Endothelial cell of umbilical vein (primary cell): ENCODE results near the gene RPEL1. TPM values are rescaled to one million over a fixed set of nuclear protein-coding genes. Genes with fewer than 3 reads are reported as not detected.

Experiments used
- BruUV-seq: library from RNA; stranded (reverse); fragments of 400-500 nt; replicated peaks from 2 replicates; lab custom pipeline; 2021; lab: Mats Ljungman, UMichigan
- CTCF ChIA-PET: fragments of 300-600, 350-600 bp; sonication (Branson Sonifier 250); formaldehyde crosslinking; loops from one replicate; lab custom pipeline; 2021; ENCODE audit warnings: antibody characterized with exemption, inconsistent platforms; lab: Charles Lee
- POLR2A ChIA-PET: fragments of 300-600, 350-600 bp; sonication (Branson Sonifier 250); formaldehyde crosslinking; loops from one replicate; lab custom pipeline; 2021; ENCODE audit warnings: antibody characterized with exemption, inconsistent platforms; lab: Charles Lee
- DNase-seq: peaks from one replicate; pipeline ENCODE4 v3.0.0-alpha.2; 2011; ENCODE audit warnings: low read depth, low spot score
- FAIRE-seq: peaks from 2 replicates; lab custom pipeline; 2011; peaks lifted over from hg19 to GRCh38; lab: Jason Lieb, UNC
- H2AFZ ChIP-seq: 2 replicates; pipeline ENCODE4 v1.6.0; 2012; ENCODE audit warnings: low read depth, low read length, control low read depth, inconsistent platforms
- H3K27ac ChIP-seq: 2 replicates; pipeline ENCODE4 v1.5.1; 2011; ENCODE audit warnings: low read depth, mild to moderate bottlenecking, control low read depth, low read length, moderate library complexity; ENCODE audit not compliant: insufficient read depth
- H3K27me3 ChIP-seq, 2 experiments: 2 replicates each; pipeline versions ENCODE4 v1.6.0 to v1.6.1; 2011; ENCODE audit warnings: low read length in 2 of 2, mixed read lengths in 1 of 2; ENCODE audit not compliant: control insufficient read depth in 2 of 2, insufficient read depth in 2 of 2
- H3K36me3 ChIP-seq, 2 experiments: 2 replicates in 1 of 2; 3 replicates in 1 of 2; pipeline ENCODE4 v1.5.1; 2011; ENCODE audit warnings: low read length in 2 of 2, mild to moderate bottlenecking in 1 of 2, moderate library complexity in 1 of 2; ENCODE audit not compliant: control insufficient read depth in 2 of 2, insufficient read depth in 2 of 2; ENCODE audit errors: extremely low read depth in 1 of 2
- H3K4me1 ChIP-seq: 3 replicates; pipeline ENCODE4 v1.5.1; 2011; ENCODE audit warnings: mild to moderate bottlenecking, low read length; ENCODE audit not compliant: control insufficient read depth, insufficient read depth; ENCODE audit errors: extremely low read depth
- H3K4me2 ChIP-seq: 2 replicates; pipeline ENCODE4 v1.6.1; 2011; ENCODE audit warnings: low read length, control low read depth, mixed read lengths; ENCODE audit not compliant: insufficient read depth
- H3K4me3 ChIP-seq, 3 experiments: fragments of 200-600 bp in 1 of 3; sonication (generic), shearing (Covaris generic) in 1 of 3; replicated peaks in 1 of 3; 2 replicates each; pipeline ENCODE4 v1.5.1; 2011 to 2016; ENCODE audit warnings: control low read depth in 3 of 3, low read length in 3 of 3, mild to moderate bottlenecking in 2 of 3, inconsistent platforms in 1 of 3, low read depth in 1 of 3, moderate library complexity in 1 of 3; ENCODE audit not compliant: insufficient read depth in 1 of 3
- H3K79me2 ChIP-seq: 2 replicates; pipeline ENCODE4 v1.6.0; 2012; ENCODE audit warnings: low read length, inconsistent platforms; ENCODE audit not compliant: control insufficient read depth, insufficient read depth
- H3K9ac ChIP-seq: replicated peaks from 2 replicates; pipeline ENCODE3; 2011; ENCODE audit warnings: low read length, control low read depth; ENCODE audit not compliant: insufficient read depth; ENCODE audit errors: extremely low read depth
- H3K9me1 ChIP-seq: replicated peaks from 3 replicates; pipeline ENCODE4 v1.6.0; 2011; ENCODE audit warnings: mild to moderate bottlenecking, low read length; ENCODE audit not compliant: control insufficient read depth, insufficient read depth; ENCODE audit errors: extremely low read depth
- H3K9me3 ChIP-seq: replicated peaks from 2 replicates; pipeline ENCODE4 v1.5.1; 2012; ENCODE audit warnings: low read length, inconsistent platforms; ENCODE audit not compliant: control insufficient read depth, insufficient read depth
- H4K20me1 ChIP-seq: replicated peaks from 2 replicates; pipeline ENCODE3; 2011; ENCODE audit warnings: mild to moderate bottlenecking, low read length; ENCODE audit not compliant: control insufficient read depth, insufficient read depth; ENCODE audit errors: extremely low read depth
- EZH2 ChIP-seq: IDR thresholded peaks from 2 replicates; pipeline ENCODE4 v1.6.1; 2012; ENCODE audit warnings: borderline replicate concordance, low read depth, mild to moderate bottlenecking, moderate library complexity, low read length, inconsistent platforms; ENCODE audit not compliant: severe bottlenecking
- FOS ChIP-seq: IDR thresholded peaks from 2 replicates; pipeline ENCODE4 v1.6.1; 2011; ENCODE audit warnings: mild to moderate bottlenecking, low read length, moderate library complexity, borderline replicate concordance; ENCODE audit not compliant: insufficient read depth
- GATA2 ChIP-seq: IDR thresholded peaks from 2 replicates; pipeline ENCODE4 v1.7.0; 2011; ENCODE audit warnings: low read depth, mild to moderate bottlenecking, moderate library complexity, mixed read lengths, low read length; ENCODE audit not compliant: insufficient read length, insufficient read depth
- JUN ChIP-seq: IDR thresholded peaks from 2 replicates; pipeline ENCODE4 v1.6.1; 2011; ENCODE audit warnings: borderline replicate concordance, low read depth; ENCODE audit not compliant: insufficient read length, insufficient read depth
- MYC ChIP-seq: IDR thresholded peaks from one replicate; pipeline ENCODE4 v1.6.1; 2011; ENCODE audit warnings: mild to moderate bottlenecking, low read depth, low read length
- POLR2A ChIP-seq: IDR thresholded peaks from 2 replicates; pipeline ENCODE4 v1.6.1; 2012; ENCODE audit warnings: low read depth, mild to moderate bottlenecking, control low read depth, low read length
- POLR2AphosphoS5 ChIP-seq: IDR thresholded peaks from 2 replicates; pipeline ENCODE4 v1.6.1; 2012; ENCODE audit warnings: low read depth, mild to moderate bottlenecking, control low read depth, low read length, moderate library complexity; ENCODE audit not compliant: insufficient read depth
- dilution Hi-C: fragments of 300-500 bp; cut with MboI; formaldehyde crosslinking; loops from one replicate; pipeline ENCODE4 v1.15.0; 2019; ENCODE audit warnings: low sequenced_read_pairs; ENCODE audit not compliant: extremely low pct_ligation_motif_present
- intact Hi-C: fragments of 100-400 bp; cut with micrococcal nuclease; formaldehyde crosslinking; loops from one replicate; pipeline ENCODE4 v1.10.0; 2022
- polyA plus RNA-seq, 4 experiments: library from polyadenylated mRNA; depleted of rRNA in 3 of 4; stranded (reverse) in 3 of 4; unstranded in 1 of 4; fragments of >200 nt; gene quantifications; 2 replicates each; pipeline versions ENCODE4 v1.2.1 to v1.2.3, GENCODE V29; 2011 to 2012; ENCODE audit warnings: missing spikeins in 1 of 4
- total RNA-seq: library from RNA; stranded (reverse); gene quantifications from 2 replicates; pipeline ENCODE4 v1.2.3, GENCODE V29; 2021
- TF ChIP-seq, protein P1 (sequence below), 2 donors: IDR thresholded peaks; 1 replicate in 1 of 2; 2 replicates in 1 of 2; pipeline ENCODE4 v1.5.1; 2011; ENCODE audit warnings: low read length in 2 of 2, mild to moderate bottlenecking in 2 of 2, moderate library complexity in 2 of 2, control low read depth in 1 of 2, inconsistent platforms in 1 of 2, low read depth in 1 of 2; ENCODE audit not compliant: insufficient read depth in 1 of 2; ENCODE audit errors: extremely low read depth in 1 of 2
- TF ChIP-seq, protein P2 (sequence below): IDR thresholded peaks from 2 replicates; pipeline ENCODE4 v1.6.1; 2011; ENCODE audit not compliant: insufficient read depth, insufficient read length

Gene RPEL1
- total and polyA plus RNA-seq, 2 donors (not counting 3 experiments of a cell fraction or from before 2014, with no cell fraction given): 0.04 TPM; not detected in 1

DNA sequence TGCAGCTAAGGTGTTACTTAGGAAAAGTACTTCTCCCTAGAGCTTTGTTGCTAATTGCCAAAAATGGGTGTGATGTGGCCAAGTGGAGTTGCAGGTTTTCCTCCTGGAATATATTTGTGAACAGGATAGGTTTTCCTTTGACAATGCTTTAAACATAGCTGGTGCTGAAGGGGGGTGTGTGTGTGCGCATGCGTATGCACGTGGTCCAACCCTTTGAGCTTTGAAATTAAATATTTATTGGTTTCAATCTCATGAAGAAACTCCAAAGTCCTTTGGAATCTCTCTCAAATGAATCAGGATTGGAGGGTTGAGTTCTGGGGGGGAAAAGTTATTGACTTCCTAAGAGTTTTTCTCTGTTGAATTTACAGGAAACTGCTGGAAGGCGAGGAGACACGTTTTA lies 42.3 kb downstream of the RPEL1 start:
- Histone ChIP-seq H3K4me2 (no peak overlapping the region), H3K9me3 (no peaks in the 10 kb centered on the region), H3K36me3 (no peaks in the 10 kb centered on the region), H3K79me2 (no peaks in the 10 kb centered on the region), H3K4me1 (no peaks in the 10 kb centered on the region), H3K27me3 (peaks cover 11 to 12% of the 10 kb centered on the region in 2 experiments), H3K27ac (no peak overlapping the region), H3K9ac (no peak overlapping the region), H3K9me1 (no peaks in the 10 kb centered on the region), H4K20me1 (no peaks in the 10 kb centered on the region), H3K4me3 (no peak overlapping the region), H2AFZ (no peak overlapping the region)
- dilution Hi-C loops: no loop called here
- no TSS peak for BruUV-seq
- FAIRE-seq (no peak), DNase-seq (no peak)
- ChIA-PET CTCF (interaction anchor here (1.5 kb wide), 1 partner anchor 46 kb away, joined by 7 read pairs; no protein-coding TSS in a partner anchor), POLR2A (no interaction called here)
- intact Hi-C loops: no loop called here
- TF ChIP-seq MYC: no peak
- TF ChIP-seq JUN: no peak
- no peak for TF ChIP-seq EZH2
- TF ChIP-seq GATA2: no peak
- no peak for TF ChIP-seq POLR2A
- TF ChIP-seq, protein P1, sequence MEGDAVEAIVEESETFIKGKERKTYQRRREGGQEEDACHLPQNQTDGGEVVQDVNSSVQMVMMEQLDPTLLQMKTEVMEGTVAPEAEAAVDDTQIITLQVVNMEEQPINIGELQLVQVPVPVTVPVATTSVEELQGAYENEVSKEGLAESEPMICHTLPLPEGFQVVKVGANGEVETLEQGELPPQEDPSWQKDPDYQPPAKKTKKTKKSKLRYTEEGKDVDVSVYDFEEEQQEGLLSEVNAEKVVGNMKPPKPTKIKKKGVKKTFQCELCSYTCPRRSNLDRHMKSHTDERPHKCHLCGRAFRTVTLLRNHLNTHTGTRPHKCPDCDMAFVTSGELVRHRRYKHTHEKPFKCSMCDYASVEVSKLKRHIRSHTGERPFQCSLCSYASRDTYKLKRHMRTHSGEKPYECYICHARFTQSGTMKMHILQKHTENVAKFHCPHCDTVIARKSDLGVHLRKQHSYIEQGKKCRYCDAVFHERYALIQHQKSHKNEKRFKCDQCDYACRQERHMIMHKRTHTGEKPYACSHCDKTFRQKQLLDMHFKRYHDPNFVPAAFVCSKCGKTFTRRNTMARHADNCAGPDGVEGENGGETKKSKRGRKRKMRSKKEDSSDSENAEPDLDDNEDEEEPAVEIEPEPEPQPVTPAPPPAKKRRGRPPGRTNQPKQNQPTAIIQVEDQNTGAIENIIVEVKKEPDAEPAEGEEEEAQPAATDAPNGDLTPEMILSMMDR (IDR thresholded peaks at IDR 0.05; ENCODE audit: extremely low read depth in 1 of 2, insufficient read depth in 1 of 2, low read depth in 1 of 2, low read length in 2 of 2): no peak
- TF ChIP-seq, protein P2, sequence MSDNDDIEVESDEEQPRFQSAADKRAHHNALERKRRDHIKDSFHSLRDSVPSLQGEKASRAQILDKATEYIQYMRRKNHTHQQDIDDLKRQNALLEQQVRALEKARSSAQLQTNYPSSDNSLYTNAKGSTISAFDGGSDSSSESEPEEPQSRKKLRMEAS: no peak
- TF ChIP-seq FOS: no peak
- TF ChIP-seq POLR2AphosphoS5: no peak
